Bronchial epithelial cell (primary cell): ENCODE data around the gene WWC2. TPM values are rescaled to one million over a fixed set of nuclear protein-coding genes. Genes with fewer than 3 reads are reported as not detected.
A peak's percentile ranks its signal among the peaks of the same experiment; 100 is the strongest.
"Not testable (repeated sequence)": the region's sequence is repeated elsewhere in the genome, so short reads cannot be mapped to it uniquely, and the experiment has no call there.

Source experiments
- DNase-seq: peaks from one replicate; pipeline ENCODE4 v3.0.0-alpha.2; 2010; ENCODE audit warnings: low read depth
- FAIRE-seq: peaks from 2 replicates; lab custom pipeline; 2011; peaks lifted over from hg19 to GRCh38; lab: Jason Lieb, UNC
- H3K27me3 ChIP-seq: 2 replicates; pipeline ENCODE4 v1.5.1; 2011; ENCODE audit warnings: low read length; ENCODE audit not compliant: control insufficient read depth, insufficient read depth
- H3K36me3 ChIP-seq: 2 replicates; pipeline ENCODE4 v1.5.1; 2011; ENCODE audit warnings: low read length; ENCODE audit not compliant: control insufficient read depth, insufficient read depth
- H3K4me3 ChIP-seq: 2 replicates; pipeline ENCODE4 v1.5.1; 2011; ENCODE audit warnings: mild to moderate bottlenecking, low read depth, low read length, control low read depth
- total RNA-seq: library from RNA; depleted of rRNA; stranded (reverse); fragments of >200 nt; gene quantifications from 2 replicates; pipeline ENCODE4 v1.2.1, GENCODE V29; 2014
- TF ChIP-seq, protein P1 (sequence below): IDR thresholded peaks from 2 replicates; pipeline ENCODE4 v1.5.1; 2011; ENCODE audit warnings: mild to moderate bottlenecking, moderate library complexity, low read length, control low read depth, inconsistent platforms; ENCODE audit not compliant: insufficient read depth, severe bottlenecking

WWC2 gene
- total RNA-seq, 1 donor from 2014 or later: 13.2 TPM

DNA sequence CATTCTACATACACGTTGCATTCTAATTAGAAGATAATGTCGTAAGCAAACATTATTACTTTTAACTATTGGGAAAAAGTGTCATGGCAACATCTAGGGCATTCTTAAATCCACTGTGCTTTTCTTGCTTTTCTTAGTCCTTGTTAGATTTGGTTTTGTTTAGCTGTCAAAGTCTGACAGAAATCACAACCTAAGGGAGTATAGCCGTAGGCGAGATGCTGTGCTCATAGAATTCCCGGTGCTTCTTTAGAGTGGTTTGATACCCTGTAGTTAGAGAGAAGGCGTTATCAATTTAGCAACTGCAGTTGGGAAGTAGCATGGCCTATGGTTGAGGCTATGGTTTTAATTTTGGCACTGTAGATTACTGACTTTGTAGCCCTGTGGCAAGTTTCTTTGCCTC is 45.7 kb downstream of the WWC2 start:
- DNase-seq (no peak), FAIRE-seq (no peak)
- no peak overlapping the region for H3K4me3 ChIP-seq
- TF ChIP-seq, protein P1, sequence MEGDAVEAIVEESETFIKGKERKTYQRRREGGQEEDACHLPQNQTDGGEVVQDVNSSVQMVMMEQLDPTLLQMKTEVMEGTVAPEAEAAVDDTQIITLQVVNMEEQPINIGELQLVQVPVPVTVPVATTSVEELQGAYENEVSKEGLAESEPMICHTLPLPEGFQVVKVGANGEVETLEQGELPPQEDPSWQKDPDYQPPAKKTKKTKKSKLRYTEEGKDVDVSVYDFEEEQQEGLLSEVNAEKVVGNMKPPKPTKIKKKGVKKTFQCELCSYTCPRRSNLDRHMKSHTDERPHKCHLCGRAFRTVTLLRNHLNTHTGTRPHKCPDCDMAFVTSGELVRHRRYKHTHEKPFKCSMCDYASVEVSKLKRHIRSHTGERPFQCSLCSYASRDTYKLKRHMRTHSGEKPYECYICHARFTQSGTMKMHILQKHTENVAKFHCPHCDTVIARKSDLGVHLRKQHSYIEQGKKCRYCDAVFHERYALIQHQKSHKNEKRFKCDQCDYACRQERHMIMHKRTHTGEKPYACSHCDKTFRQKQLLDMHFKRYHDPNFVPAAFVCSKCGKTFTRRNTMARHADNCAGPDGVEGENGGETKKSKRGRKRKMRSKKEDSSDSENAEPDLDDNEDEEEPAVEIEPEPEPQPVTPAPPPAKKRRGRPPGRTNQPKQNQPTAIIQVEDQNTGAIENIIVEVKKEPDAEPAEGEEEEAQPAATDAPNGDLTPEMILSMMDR: no peak
- H3K27me3 ChIP-seq: no peaks in the 10 kb centered on the region
- H3K36me3 ChIP-seq: no peaks in the 10 kb centered on the region

DNA sequence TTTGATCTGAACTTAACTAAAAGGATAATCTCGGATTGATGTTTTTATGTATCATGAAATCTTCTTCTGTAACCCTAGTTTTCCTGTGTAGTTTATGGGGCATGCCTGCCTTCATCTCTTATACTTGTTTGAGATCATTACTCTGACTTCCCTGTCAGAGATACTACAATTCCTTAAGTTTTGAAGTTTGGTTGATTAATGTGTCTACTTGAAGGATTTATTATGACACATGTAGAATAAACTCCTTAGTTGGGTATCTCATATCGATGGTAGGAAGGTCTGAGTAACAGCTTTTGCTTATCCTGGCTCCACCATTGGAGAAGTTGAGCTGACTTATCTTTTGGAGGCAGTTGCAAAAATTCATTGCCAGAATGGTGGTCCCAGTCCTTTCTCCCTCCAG is 46.7 kb downstream of the WWC2 start:
- H3K4me3 ChIP-seq: no peak overlapping the region
- DNase-seq: no peak
- FAIRE-seq: no peak
- TF ChIP-seq, protein P1: no peak
- H3K36me3 ChIP-seq: no peaks in the 10 kb centered on the region
- no peaks in the 10 kb centered on the region for H3K27me3 ChIP-seq

DNA sequence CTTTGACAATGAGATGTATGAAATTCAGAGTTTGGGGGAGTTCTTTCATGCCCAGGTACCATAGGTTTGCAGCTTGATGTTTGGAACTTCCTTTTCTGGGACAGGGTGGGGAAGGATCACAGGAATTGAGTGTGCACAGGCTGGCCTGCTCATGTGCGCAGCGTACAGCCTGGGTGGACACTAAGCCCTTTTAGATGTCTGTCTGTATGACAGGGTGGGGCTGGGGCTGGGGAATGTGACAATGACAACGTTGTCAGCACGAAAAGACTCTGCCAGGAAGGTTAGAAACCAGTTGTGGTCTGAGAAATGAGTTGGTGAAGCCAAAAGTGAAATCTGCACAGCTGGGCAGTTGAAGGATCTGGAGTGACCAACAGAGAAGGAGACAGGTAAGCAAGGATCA is 47.4 kb downstream of the WWC2 start:
- Histone ChIP-seq H3K36me3 (no peaks in the 10 kb centered on the region), H3K27me3 (no peaks in the 10 kb centered on the region), H3K4me3 (no peak overlapping the region)
- DNase-seq: no peak
- FAIRE-seq: no peak
- TF ChIP-seq, protein P1: no peak

DNA sequence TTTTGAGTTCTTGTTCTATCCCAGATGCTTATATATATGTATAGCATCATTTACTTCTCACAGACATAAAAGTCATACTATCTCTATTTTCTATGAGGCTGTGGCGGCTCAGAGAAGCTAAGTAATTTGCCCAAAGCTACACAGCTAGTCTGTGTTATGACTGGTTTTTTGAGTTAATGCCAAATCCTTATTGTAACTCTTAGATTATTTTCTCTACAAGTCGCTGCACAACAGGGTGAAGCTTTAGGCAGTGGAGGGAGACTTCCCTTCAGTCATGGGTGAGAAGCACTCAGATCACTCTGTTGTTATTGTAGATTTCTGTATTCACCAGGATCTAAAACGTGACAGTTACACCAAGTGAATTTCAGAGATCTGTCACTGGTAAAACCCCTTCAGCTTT is 48.1 kb downstream of the WWC2 start:
- no peak overlapping the region for H3K4me3 ChIP-seq
- DNase-seq: peak; percentile 52
- H3K36me3 ChIP-seq: no peaks in the 10 kb centered on the region
- TF ChIP-seq, protein P1: no peak
- H3K27me3 ChIP-seq: no peaks in the 10 kb centered on the region
- FAIRE-seq: no peak

DNA sequence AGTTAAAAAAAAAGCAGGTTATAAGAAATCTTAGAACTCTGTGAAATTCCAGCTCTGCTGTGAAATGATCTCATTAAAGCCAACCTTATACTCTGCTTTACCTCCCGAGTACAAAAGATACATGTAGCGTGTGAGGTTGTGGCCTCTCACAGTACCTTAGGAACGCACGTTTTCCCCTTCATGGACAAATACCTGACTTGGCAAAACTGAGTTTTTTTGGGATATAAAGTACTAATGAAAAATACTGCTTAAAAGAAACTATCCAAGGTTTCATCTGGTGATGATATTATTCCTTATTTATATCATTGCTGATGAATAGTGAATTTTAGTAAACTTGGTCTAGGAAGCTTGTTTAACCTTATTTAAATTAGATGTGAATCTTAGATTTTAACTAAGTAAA is 48.9 kb downstream of the WWC2 start:
- Histone ChIP-seq H3K36me3 (no peaks in the 10 kb centered on the region), H3K4me3 (no peak overlapping the region), H3K27me3 (no peaks in the 10 kb centered on the region)
- no peak for DNase-seq
- no peak for FAIRE-seq
- TF ChIP-seq, protein P1: no peak

DNA sequence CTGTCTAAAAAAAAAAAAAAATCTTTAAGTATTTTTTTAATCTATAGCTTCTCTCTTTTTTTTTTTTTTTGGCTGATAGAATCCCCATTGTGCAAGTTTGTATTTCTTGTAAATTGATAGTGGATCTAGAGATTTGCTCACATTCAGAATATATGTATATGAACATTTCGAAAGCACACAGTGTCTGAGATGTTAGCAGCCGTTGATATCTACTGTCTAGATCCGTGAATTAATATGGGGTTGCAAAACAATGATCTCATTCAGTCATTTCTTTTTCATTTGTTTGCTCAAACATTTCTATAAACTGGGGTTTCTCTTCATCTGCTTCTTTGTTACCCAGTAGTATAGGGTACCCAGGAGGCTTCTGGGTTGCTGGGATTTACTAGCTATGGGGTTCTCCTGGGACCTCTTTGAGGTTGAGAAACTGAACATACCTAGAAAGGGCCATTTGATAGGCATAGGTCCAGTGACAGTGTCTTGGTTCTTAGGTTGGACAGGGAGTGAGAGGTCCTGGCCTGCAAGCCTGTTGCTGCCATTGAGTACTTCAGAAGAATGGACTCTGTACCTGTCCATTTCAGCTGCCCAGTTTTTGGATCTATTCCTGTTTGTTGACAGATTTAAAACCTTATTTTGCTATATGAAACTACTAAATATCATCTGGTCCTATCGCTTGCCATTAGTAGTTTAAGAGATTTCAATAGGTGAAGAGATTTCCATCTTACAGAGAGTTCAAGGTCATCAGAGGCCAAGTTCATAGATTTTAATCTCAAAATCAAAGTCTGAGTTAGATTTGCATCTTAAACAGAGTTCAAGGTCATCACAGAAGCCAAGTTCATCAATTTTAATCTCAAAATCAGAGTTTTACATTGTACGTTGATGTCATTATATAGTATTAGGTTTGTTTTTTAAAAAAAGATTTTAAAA is 50.8 kb downstream of the WWC2 start:
- Histone ChIP-seq H3K36me3 (no peaks in the 10 kb centered on the region), H3K4me3 (no peak overlapping the region), H3K27me3 (no peaks in the 10 kb centered on the region)
- TF ChIP-seq, protein P1: no peak
- FAIRE-seq (no peak), DNase-seq (no peak)

DNA sequence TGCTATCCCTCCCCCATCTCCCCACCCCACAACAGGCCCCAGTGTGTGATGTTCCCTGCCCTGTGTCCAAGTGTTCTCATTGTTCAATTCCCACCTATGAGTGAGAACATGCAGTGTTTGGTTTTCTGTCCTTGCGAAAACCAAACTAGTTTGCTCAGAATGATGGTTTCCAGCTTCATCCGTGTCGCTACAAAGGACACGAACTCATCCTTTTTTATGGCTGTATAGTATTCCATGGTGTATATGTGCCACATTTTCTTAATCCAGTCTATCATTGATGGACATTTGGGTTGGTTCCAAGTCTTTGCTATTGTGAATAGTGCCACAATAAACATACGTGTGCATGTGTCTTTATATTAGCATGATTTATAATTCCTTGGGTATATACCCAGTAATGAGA is 51.6 kb downstream of the WWC2 start:
- FAIRE-seq, H3K36me3 ChIP-seq, DNase-seq, H3K27me3 ChIP-seq, H3K4me3 ChIP-seq: not testable (repeated sequence)

DNA sequence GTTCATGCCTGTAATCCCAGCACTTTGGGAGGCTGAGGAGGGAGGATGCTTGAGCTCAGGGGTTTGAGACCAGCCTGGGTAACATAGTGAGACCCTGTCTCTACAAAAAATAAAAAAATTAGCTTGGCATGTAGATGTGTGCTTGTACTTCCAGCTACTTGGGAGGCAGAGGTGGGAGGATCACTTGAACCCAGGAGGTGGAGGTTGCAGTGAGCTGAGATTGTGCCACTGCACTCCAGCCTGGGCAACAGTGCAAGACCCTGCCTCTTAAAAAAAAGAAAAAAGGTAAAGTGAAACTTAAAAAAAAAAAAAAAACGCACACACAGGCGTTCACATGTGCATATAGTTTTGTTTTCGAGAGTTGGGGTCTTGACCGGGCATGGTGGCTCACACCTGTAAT is 53.2 kb downstream of the WWC2 start:
- FAIRE-seq, DNase-seq, H3K4me3 ChIP-seq, H3K36me3 ChIP-seq, H3K27me3 ChIP-seq: not testable (repeated sequence)
